ENCODE data around the gene MUC4.

DNA sequence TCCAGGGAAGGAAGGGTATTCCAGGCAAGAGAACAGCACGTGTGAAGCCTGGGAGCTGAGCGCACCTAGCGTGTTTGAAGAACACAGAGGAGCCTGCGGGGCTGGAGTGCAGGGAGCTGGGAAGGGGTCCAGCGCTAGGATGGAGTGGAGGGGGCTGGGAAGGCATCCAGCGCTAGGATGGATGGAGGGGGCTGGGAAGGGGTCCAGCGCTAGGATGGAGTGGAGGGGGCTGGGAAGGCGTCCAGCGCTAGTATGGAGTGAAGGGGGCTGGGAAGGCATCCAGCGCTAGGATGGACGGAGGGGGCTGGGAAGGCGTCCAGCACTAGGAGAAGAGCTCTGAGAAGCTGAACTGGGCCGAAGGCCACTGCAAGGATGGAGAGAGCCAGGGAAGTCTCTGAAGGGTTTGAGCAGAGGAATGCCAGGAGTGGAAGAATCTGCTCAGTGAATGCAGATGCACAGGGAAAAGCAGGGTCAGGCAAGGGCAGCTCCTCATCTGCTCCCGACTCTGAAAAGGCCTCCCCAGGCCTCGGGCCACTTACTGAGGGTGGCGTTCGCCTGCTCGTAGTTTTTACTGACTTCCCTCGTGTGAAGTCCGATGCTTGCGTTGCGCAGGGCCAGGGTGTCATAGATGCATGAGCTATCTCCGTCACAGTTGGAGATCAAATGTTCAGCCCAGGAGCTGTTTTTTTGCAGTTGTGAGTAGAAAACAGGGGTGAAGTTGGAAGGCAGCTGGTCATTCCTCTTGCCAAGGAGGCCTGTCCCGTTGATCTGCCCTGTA lies 51.2 kb downstream of the MUC4 start:
- TF ChIP-seq, protein P1, sequence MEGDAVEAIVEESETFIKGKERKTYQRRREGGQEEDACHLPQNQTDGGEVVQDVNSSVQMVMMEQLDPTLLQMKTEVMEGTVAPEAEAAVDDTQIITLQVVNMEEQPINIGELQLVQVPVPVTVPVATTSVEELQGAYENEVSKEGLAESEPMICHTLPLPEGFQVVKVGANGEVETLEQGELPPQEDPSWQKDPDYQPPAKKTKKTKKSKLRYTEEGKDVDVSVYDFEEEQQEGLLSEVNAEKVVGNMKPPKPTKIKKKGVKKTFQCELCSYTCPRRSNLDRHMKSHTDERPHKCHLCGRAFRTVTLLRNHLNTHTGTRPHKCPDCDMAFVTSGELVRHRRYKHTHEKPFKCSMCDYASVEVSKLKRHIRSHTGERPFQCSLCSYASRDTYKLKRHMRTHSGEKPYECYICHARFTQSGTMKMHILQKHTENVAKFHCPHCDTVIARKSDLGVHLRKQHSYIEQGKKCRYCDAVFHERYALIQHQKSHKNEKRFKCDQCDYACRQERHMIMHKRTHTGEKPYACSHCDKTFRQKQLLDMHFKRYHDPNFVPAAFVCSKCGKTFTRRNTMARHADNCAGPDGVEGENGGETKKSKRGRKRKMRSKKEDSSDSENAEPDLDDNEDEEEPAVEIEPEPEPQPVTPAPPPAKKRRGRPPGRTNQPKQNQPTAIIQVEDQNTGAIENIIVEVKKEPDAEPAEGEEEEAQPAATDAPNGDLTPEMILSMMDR (IDR thresholded peaks at IDR 0.05) = no peak
- no peak for TF ChIP-seq POLR2A (IDR thresholded peaks at IDR 0.05)
- no peak for TF ChIP-seq POLR2AphosphoS5 (IDR thresholded peaks at IDR 0.05)
- TF ChIP-seq EP300 (IDR thresholded peaks at IDR 0.05) = no peak
